ENCODE results near the gene NAGLU.

DNA sequence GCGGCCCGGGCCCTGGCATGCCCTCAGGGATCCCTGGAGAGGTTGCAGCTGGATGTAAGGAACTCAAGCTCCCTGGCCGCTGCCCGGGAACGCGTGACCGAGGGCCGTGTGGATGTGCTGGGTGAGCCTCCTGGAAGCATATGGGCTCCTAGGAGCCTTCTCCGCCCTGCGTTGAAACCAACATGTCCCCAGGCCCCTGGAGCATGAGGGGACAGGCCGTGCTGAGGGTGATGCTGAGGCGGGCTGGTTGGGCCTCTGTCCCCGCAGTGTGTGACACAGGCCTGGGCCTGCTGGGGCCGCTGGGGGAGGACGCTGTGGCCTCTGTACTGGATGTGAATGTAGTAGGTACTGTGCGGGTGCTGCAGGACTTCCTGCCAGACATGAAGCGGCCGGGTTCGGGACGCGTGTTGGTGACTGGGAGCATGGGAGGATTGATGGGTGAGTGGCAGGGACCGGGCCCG, 11.0 kb downstream of the NAGLU start:
- no peak for TF ChIP-seq POLR2AphosphoS5 (IDR thresholded peaks at IDR 0.05; ENCODE audit: low read depth, low read length)
- TF ChIP-seq POLR2A (IDR thresholded peaks at IDR 0.05; ENCODE audit: low read depth, low read length), result no peak
